HL-60 (cell line): ENCODE data around the gene GCNA.

Experiments used
- CTCF ChIP-seq: IDR thresholded peaks from one replicate; pipeline ENCODE4 v1.5.1; 2011; ENCODE audit warnings: low read length, control low read depth, inconsistent platforms; ENCODE audit not compliant: insufficient read depth
- POLR2AphosphoS5 ChIP-seq: IDR thresholded peaks from 2 replicates; pipeline ENCODE4 v1.6.1; 2012; ENCODE audit warnings: low read depth
- REST ChIP-seq: IDR thresholded peaks from 2 replicates; pipeline ENCODE4 v1.6.1; 2012; ENCODE audit warnings: low read depth; ENCODE audit not compliant: insufficient replicate concordance

GRCh38 chrX:71616672-71617529 is 38.7 kb downstream of the GCNA start:
- TF ChIP-seq CTCF = no peak
- TF ChIP-seq POLR2AphosphoS5 = no peak
- TF ChIP-seq REST = no peak
